ENCODE results near the gene ATP5PD. TPM values are rescaled to one million over a fixed set of nuclear protein-coding genes. Genes with fewer than 3 reads are reported as not detected.

The ATP5PD gene
- total and polyA plus RNA-seq, 2 of the 8 experiments (the other 6 are each of a cell fraction or from before 2014, with no cell fraction given), result 335 to 407 TPM

DNA sequence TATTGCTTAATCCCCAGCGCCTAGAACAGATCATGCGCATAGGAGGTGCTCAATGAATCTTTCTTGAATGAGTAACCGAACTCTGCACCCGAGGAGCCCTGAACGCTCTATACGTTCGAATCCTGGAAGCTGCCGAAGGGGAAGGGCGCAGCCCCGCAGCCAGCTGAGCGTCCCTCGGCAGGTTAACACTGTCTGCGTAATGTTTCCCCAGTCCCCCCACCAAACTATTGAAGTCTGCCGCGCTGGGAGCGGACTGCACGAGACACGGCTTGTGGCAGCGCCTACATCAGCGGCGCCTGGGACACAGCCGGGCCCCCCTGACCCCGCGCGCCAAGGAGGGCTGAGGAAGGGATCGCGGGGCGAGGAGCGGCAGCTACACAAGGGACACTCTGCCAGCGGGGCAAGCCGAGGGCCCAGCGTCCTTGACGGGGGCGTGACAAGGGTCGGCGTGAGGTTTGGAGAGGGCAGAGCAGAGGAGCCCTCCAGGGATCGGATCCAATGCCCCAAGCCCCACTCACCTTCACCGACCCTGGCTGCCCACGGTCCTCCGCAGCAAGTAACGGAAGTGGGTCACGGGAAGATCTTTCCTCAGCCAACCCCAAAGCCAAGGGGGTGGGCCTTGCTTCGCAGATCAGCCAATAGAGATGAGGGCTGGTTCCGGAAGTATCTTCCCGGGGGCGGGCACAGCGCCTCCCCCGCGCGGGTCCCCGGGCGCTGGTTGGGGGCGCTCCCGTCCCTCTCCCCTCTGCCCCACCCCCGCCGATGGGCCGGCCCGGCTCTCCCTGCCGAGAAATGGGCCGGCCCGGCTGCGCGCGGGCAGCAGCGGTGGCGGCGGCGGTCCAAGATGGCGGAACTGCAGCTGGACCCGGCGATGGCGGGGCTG is at the start of gene ATP5PD, which contains the start of gene KCTD2 (continued):
- TF ChIP-seq, protein P1, sequence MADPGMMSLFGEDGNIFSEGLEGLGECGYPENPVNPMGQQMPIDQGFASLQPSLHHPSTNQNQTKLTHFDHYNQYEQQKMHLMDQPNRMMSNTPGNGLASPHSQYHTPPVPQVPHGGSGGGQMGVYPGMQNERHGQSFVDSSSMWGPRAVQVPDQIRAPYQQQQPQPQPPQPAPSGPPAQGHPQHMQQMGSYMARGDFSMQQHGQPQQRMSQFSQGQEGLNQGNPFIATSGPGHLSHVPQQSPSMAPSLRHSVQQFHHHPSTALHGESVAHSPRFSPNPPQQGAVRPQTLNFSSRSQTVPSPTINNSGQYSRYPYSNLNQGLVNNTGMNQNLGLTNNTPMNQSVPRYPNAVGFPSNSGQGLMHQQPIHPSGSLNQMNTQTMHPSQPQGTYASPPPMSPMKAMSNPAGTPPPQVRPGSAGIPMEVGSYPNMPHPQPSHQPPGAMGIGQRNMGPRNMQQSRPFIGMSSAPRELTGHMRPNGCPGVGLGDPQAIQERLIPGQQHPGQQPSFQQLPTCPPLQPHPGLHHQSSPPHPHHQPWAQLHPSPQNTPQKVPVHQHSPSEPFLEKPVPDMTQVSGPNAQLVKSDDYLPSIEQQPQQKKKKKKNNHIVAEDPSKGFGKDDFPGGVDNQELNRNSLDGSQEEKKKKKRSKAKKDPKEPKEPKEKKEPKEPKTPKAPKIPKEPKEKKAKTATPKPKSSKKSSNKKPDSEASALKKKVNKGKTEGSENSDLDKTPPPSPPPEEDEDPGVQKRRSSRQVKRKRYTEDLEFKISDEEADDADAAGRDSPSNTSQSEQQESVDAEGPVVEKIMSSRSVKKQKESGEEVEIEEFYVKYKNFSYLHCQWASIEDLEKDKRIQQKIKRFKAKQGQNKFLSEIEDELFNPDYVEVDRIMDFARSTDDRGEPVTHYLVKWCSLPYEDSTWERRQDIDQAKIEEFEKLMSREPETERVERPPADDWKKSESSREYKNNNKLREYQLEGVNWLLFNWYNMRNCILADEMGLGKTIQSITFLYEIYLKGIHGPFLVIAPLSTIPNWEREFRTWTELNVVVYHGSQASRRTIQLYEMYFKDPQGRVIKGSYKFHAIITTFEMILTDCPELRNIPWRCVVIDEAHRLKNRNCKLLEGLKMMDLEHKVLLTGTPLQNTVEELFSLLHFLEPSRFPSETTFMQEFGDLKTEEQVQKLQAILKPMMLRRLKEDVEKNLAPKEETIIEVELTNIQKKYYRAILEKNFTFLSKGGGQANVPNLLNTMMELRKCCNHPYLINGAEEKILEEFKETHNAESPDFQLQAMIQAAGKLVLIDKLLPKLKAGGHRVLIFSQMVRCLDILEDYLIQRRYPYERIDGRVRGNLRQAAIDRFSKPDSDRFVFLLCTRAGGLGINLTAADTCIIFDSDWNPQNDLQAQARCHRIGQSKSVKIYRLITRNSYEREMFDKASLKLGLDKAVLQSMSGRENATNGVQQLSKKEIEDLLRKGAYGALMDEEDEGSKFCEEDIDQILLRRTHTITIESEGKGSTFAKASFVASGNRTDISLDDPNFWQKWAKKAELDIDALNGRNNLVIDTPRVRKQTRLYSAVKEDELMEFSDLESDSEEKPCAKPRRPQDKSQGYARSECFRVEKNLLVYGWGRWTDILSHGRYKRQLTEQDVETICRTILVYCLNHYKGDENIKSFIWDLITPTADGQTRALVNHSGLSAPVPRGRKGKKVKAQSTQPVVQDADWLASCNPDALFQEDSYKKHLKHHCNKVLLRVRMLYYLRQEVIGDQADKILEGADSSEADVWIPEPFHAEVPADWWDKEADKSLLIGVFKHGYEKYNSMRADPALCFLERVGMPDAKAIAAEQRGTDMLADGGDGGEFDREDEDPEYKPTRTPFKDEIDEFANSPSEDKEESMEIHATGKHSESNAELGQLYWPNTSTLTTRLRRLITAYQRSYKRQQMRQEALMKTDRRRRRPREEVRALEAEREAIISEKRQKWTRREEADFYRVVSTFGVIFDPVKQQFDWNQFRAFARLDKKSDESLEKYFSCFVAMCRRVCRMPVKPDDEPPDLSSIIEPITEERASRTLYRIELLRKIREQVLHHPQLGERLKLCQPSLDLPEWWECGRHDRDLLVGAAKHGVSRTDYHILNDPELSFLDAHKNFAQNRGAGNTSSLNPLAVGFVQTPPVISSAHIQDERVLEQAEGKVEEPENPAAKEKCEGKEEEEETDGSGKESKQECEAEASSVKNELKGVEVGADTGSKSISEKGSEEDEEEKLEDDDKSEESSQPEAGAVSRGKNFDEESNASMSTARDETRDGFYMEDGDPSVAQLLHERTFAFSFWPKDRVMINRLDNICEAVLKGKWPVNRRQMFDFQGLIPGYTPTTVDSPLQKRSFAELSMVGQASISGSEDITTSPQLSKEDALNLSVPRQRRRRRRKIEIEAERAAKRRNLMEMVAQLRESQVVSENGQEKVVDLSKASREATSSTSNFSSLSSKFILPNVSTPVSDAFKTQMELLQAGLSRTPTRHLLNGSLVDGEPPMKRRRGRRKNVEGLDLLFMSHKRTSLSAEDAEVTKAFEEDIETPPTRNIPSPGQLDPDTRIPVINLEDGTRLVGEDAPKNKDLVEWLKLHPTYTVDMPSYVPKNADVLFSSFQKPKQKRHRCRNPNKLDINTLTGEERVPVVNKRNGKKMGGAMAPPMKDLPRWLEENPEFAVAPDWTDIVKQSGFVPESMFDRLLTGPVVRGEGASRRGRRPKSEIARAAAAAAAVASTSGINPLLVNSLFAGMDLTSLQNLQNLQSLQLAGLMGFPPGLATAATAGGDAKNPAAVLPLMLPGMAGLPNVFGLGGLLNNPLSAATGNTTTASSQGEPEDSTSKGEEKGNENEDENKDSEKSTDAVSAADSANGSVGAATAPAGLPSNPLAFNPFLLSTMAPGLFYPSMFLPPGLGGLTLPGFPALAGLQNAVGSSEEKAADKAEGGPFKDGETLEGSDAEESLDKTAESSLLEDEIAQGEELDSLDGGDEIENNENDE (IDR thresholded peaks at IDR 0.05; ENCODE audit: insufficient replicate concordance, low read length), result no peak
- TF ChIP-seq RAD21 (IDR thresholded peaks at IDR 0.05 in 1 of 2, conservative IDR thresholded peaks at IDR 0.05 in 1 of 2; ENCODE audit: low read depth in 2 of 2, low read length in 2 of 2), result no peak
- TF ChIP-seq CTBP2 (IDR thresholded peaks at IDR 0.05; ENCODE audit: borderline replicate concordance, insufficient read depth, insufficient read length, low read length), result no peak
- TF ChIP-seq, protein P2, sequence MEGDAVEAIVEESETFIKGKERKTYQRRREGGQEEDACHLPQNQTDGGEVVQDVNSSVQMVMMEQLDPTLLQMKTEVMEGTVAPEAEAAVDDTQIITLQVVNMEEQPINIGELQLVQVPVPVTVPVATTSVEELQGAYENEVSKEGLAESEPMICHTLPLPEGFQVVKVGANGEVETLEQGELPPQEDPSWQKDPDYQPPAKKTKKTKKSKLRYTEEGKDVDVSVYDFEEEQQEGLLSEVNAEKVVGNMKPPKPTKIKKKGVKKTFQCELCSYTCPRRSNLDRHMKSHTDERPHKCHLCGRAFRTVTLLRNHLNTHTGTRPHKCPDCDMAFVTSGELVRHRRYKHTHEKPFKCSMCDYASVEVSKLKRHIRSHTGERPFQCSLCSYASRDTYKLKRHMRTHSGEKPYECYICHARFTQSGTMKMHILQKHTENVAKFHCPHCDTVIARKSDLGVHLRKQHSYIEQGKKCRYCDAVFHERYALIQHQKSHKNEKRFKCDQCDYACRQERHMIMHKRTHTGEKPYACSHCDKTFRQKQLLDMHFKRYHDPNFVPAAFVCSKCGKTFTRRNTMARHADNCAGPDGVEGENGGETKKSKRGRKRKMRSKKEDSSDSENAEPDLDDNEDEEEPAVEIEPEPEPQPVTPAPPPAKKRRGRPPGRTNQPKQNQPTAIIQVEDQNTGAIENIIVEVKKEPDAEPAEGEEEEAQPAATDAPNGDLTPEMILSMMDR (IDR thresholded peaks at IDR 0.05; ENCODE audit: control extremely low read depth in 1 of 3, insufficient read depth in 1 of 3, low read depth in 1 of 3, low read length in 3 of 3), result no peak
